HEK293 (cell line): ENCODE data around the gene UTP11.

ENCODE experiments used
- BCL11A ChIP-seq: fragments of 450-650 bp; formaldehyde crosslinking; IDR thresholded peaks from 2 replicates; pipeline ENCODE4 v1.5.1; 2016; ENCODE audit warnings: low read depth, missing biosample characterization, missing genetic modification characterization
- HOXA7 ChIP-seq: sonication (generic); formaldehyde crosslinking; IDR thresholded peaks from 2 replicates; pipeline ENCODE4 v1.8.1; 2022; ENCODE audit warnings: missing genetic modification reagents, borderline replicate concordance
- HOXC10 ChIP-seq: sonication (generic); formaldehyde crosslinking; IDR thresholded peaks from 2 replicates; pipeline ENCODE4 v1.8.1; 2023; ENCODE audit warnings: mild to moderate bottlenecking, missing genetic modification reagents
- KLF9 ChIP-seq: fragments of 450-650 bp; formaldehyde crosslinking; IDR thresholded peaks from 2 replicates; pipeline ENCODE4 v1.5.1; 2016; ENCODE audit warnings: missing biosample characterization, missing genetic modification characterization, low read depth
- OSR2 ChIP-seq: fragments of 450-650 bp; formaldehyde crosslinking; IDR thresholded peaks from 2 replicates; pipeline ENCODE4 v1.5.1; 2016; ENCODE audit warnings: missing biosample characterization, missing genetic modification characterization
- RBAK ChIP-seq: fragments of 450-650 bp; formaldehyde crosslinking; IDR thresholded peaks from 2 replicates; pipeline ENCODE4 v1.5.1; 2016; ENCODE audit warnings: missing biosample characterization, missing genetic modification characterization
- REPIN1 ChIP-seq: fragments of 450-650 bp; formaldehyde crosslinking; IDR thresholded peaks from 2 replicates; pipeline ENCODE4 v1.5.1; 2017; ENCODE audit warnings: missing biosample characterization, missing genetic modification characterization, low read depth
- SALL2 ChIP-seq: fragments of 450-650 bp; formaldehyde crosslinking; IDR thresholded peaks from 2 replicates; pipeline ENCODE4 v1.5.0; 2017; ENCODE audit warnings: missing biosample characterization, mild to moderate bottlenecking, missing genetic modification characterization, borderline replicate concordance
- ZBTB20 ChIP-seq: fragments of 450-650 bp; formaldehyde crosslinking; IDR thresholded peaks from 2 replicates; pipeline ENCODE4 v1.5.1; 2016; ENCODE audit warnings: missing biosample characterization, missing genetic modification characterization
- ZBTB21 ChIP-seq: fragments of 450-650 bp; formaldehyde crosslinking; IDR thresholded peaks from 2 replicates; pipeline ENCODE4 v1.5.1; 2017; ENCODE audit warnings: missing biosample characterization, missing genetic modification characterization
- ZIC2 ChIP-seq: fragments of 450-650 bp; formaldehyde crosslinking; IDR thresholded peaks from 2 replicates; pipeline ENCODE4 v1.5.1; 2016; ENCODE audit warnings: missing biosample characterization, missing genetic modification characterization
- ZNF138 ChIP-seq: fragments of 450-650 bp; formaldehyde crosslinking; IDR thresholded peaks from 2 replicates; pipeline ENCODE4 v1.5.1; 2016; ENCODE audit warnings: missing biosample characterization, missing genetic modification characterization, borderline replicate concordance
- ZNF175 ChIP-seq: fragments of 450-650 bp; formaldehyde crosslinking; IDR thresholded peaks from 2 replicates; pipeline ENCODE4 v1.5.1; 2016; ENCODE audit warnings: missing biosample characterization, missing genetic modification characterization
- ZNF2 ChIP-seq: fragments of 450-650 bp; formaldehyde crosslinking; IDR thresholded peaks from 2 replicates; pipeline ENCODE4 v1.5.1; 2016; ENCODE audit warnings: missing biosample characterization, missing genetic modification characterization
- ZNF239 ChIP-seq: fragments of 450-650 bp; formaldehyde crosslinking; IDR thresholded peaks from 2 replicates; pipeline ENCODE4 v1.5.1; 2016; ENCODE audit warnings: missing biosample characterization, missing genetic modification characterization
- ZNF24 ChIP-seq: fragments of 450-650 bp; formaldehyde crosslinking; IDR thresholded peaks from 2 replicates; pipeline ENCODE4 v1.5.1; 2016; ENCODE audit warnings: missing biosample characterization, missing genetic modification characterization
- ZNF341 ChIP-seq: fragments of 450-650 bp; formaldehyde crosslinking; IDR thresholded peaks from 2 replicates; pipeline ENCODE4; 2016; ENCODE audit warnings: low read depth, missing biosample characterization, missing genetic modification characterization
- ZNF48 ChIP-seq: fragments of 450-650 bp; formaldehyde crosslinking; IDR thresholded peaks from 2 replicates; pipeline ENCODE4 v1.5.1; 2016; ENCODE audit warnings: missing biosample characterization, missing genetic modification characterization
- ZNF558 ChIP-seq: fragments of 450-650 bp; formaldehyde crosslinking; IDR thresholded peaks from 2 replicates; pipeline ENCODE4 v1.5.1; 2016; ENCODE audit warnings: missing biosample characterization, missing genetic modification characterization
- ZNF560 ChIP-seq: fragments of 450-650 bp; formaldehyde crosslinking; IDR thresholded peaks from 2 replicates; pipeline ENCODE4 v1.5.1; 2017; ENCODE audit warnings: missing biosample characterization, missing genetic modification characterization, borderline replicate concordance
- ZNF571 ChIP-seq: fragments of 450-650 bp; formaldehyde crosslinking; IDR thresholded peaks from 2 replicates; pipeline ENCODE4 v1.5.0; 2017; ENCODE audit warnings: missing biosample characterization, missing genetic modification characterization
- ZNF585B ChIP-seq: fragments of 450-650 bp; formaldehyde crosslinking; IDR thresholded peaks from 2 replicates; pipeline ENCODE4 v1.5.1; 2016; ENCODE audit warnings: missing biosample characterization, missing genetic modification characterization
- ZNF677 ChIP-seq: fragments of 450-650 bp; IDR thresholded peaks from 2 replicates; pipeline ENCODE4 v1.5.0; 2018; ENCODE audit warnings: missing biosample characterization, mild to moderate bottlenecking, missing genetic modification characterization, moderate library complexity
- ZNF776 ChIP-seq: fragments of 450-650 bp; formaldehyde crosslinking; IDR thresholded peaks from 2 replicates; pipeline ENCODE4 v1.5.0; 2017; ENCODE audit warnings: missing biosample characterization, missing genetic modification characterization, borderline replicate concordance
- TF ChIP-seq, protein P1 (sequence below): fragments of 450-650 bp; formaldehyde crosslinking; IDR thresholded peaks from 2 replicates; pipeline ENCODE4; 2016; ENCODE audit warnings: missing biosample characterization, missing genetic modification characterization
- TF ChIP-seq, protein P2 (sequence below): fragments of 450-650 bp; formaldehyde crosslinking; optimal IDR thresholded peaks from 2 replicates; pipeline ENCODE3; 2016; ENCODE audit warnings: missing biosample characterization, mild to moderate bottlenecking, missing genetic modification characterization
- TF ChIP-seq, protein P3 (sequence below): fragments of 450-650 bp; formaldehyde crosslinking; IDR thresholded peaks from 2 replicates; pipeline ENCODE4 v1.5.1; 2016; ENCODE audit warnings: missing biosample characterization, missing genetic modification characterization
- TF ChIP-seq, protein P4 (sequence below): fragments of 450-650 bp; formaldehyde crosslinking; IDR thresholded peaks from 2 replicates; pipeline ENCODE4 v1.5.1; 2017; ENCODE audit warnings: missing biosample characterization, missing genetic modification characterization
- TF ChIP-seq, protein P5 (sequence below): fragments of 450-650 bp; formaldehyde crosslinking; IDR thresholded peaks from 2 replicates; pipeline ENCODE4 v1.5.1; 2016; ENCODE audit warnings: missing biosample characterization, missing genetic modification characterization
- TF ChIP-seq, protein P6 (sequence below): fragments of 450-650 bp; formaldehyde crosslinking; IDR thresholded peaks from 2 replicates; pipeline ENCODE4 v1.5.1; 2017; ENCODE audit warnings: missing biosample characterization, missing genetic modification characterization
- TF ChIP-seq, protein P7 (sequence below): fragments of 450-650 bp; IDR thresholded peaks from 2 replicates; pipeline ENCODE4 v1.5.1; 2018; ENCODE audit warnings: missing biosample characterization, mild to moderate bottlenecking, missing genetic modification characterization

The UTP11 gene

DNA sequence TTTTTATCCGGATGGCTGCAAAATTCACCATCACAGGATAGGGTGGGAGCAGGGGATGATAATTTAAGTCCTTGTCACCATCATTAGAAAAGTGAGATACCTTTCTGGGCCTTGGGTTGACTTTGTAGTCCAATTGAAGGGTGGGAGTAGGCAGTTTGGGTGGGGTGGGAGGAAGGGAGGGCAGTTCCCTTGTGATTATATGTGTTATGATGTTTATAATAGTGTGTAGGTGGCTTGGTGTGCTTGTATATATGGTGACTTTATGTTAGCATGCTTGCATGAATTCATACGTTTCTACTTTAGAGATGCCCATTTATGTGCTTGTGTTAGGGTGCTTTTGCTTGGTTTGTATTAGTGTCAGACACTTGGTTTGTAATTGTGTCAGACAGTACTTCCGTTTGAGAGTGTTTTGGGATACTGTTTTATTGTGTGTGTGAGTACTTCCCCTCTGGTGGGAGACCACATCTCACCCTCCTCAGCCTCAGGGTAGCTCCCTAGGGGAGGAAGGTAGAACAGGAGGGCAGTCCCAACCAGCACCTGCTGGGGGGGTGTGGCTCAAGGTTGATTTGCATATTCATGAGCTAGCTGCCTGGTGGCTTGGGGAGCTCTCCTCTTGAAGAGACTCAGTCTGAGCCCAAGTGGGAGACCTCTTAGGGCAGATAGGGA is 40.3 kb downstream of the UTP11 start (continued):
- TF ChIP-seq ZNF175 (tag by site-specific recombination), result no peak
- no peak for TF ChIP-seq BCL11A
- TF ChIP-seq ZNF239 (tag by site-specific recombination), result no peak
- TF ChIP-seq ZNF558 (tag by site-specific recombination), result no peak
- TF ChIP-seq ZIC2 (tag by site-specific recombination), result peak; percentile 37
- TF ChIP-seq, protein P1, sequence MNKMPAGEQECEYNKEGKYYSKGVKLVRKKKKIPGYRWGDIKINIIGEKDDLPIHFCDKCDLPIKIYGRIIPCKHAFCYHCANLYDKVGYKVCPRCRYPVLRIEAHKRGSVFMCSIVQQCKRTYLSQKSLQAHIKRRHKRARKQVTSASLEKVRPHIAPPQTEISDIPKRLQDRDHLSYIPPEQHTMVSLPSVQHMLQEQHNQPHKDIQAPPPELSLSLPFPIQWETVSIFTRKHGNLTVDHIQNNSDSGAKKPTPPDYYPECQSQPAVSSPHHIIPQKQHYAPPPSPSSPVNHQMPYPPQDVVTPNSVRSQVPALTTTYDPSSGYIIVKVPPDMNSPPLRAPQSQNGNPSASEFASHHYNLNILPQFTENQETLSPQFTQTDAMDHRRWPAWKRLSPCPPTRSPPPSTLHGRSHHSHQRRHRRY, result no peak
- no peak for TF ChIP-seq ZNF2 (tag by site-specific recombination)
- no peak for TF ChIP-seq ZNF776 (tag by site-specific recombination)
- no peak for TF ChIP-seq REPIN1 (tag by site-specific recombination)
- TF ChIP-seq, protein P2, sequence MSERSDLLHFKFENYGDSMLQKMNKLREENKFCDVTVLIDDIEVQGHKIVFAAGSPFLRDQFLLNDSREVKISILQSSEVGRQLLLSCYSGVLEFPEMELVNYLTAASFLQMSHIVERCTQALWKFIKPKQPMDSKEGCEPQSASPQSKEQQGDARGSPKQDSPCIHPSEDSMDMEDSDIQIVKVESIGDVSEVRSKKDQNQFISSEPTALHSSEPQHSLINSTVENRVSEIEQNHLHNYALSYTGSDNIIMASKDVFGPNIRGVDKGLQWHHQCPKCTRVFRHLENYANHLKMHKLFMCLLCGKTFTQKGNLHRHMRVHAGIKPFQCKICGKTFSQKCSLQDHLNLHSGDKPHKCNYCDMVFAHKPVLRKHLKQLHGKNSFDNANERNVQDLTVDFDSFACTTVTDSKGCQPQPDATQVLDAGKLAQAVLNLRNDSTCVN, result no peak
- TF ChIP-seq ZNF585B (tag by site-specific recombination), result no peak
- no peak for TF ChIP-seq ZNF677
- no peak for TF ChIP-seq ZBTB20 (tag by site-specific recombination)
- no peak for TF ChIP-seq RBAK (tag by site-specific recombination)
- TF ChIP-seq ZNF341 (tag by site-specific recombination), result no peak
- TF ChIP-seq, protein P3, sequence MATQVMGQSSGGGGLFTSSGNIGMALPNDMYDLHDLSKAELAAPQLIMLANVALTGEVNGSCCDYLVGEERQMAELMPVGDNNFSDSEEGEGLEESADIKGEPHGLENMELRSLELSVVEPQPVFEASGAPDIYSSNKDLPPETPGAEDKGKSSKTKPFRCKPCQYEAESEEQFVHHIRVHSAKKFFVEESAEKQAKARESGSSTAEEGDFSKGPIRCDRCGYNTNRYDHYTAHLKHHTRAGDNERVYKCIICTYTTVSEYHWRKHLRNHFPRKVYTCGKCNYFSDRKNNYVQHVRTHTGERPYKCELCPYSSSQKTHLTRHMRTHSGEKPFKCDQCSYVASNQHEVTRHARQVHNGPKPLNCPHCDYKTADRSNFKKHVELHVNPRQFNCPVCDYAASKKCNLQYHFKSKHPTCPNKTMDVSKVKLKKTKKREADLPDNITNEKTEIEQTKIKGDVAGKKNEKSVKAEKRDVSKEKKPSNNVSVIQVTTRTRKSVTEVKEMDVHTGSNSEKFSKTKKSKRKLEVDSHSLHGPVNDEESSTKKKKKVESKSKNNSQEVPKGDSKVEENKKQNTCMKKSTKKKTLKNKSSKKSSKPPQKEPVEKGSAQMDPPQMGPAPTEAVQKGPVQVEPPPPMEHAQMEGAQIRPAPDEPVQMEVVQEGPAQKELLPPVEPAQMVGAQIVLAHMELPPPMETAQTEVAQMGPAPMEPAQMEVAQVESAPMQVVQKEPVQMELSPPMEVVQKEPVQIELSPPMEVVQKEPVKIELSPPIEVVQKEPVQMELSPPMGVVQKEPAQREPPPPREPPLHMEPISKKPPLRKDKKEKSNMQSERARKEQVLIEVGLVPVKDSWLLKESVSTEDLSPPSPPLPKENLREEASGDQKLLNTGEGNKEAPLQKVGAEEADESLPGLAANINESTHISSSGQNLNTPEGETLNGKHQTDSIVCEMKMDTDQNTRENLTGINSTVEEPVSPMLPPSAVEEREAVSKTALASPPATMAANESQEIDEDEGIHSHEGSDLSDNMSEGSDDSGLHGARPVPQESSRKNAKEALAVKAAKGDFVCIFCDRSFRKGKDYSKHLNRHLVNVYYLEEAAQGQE (tag by site-specific recombination), result no peak
- TF ChIP-seq, protein P4, sequence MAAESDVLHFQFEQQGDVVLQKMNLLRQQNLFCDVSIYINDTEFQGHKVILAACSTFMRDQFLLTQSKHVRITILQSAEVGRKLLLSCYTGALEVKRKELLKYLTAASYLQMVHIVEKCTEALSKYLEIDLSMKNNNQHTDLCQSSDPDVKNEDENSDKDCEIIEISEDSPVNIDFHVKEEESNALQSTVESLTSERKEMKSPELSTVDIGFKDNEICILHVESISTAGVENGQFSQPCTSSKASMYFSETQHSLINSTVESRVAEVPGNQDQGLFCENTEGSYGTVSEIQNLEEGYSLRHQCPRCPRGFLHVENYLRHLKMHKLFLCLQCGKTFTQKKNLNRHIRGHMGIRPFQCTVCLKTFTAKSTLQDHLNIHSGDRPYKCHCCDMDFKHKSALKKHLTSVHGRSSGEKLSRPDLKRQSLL (tag by site-specific recombination), result no peak
- TF ChIP-seq HOXC10 (CRISPR knock-in tag), result no peak
- no peak for TF ChIP-seq ZNF560 (tag by site-specific recombination)
- TF ChIP-seq, protein P5, sequence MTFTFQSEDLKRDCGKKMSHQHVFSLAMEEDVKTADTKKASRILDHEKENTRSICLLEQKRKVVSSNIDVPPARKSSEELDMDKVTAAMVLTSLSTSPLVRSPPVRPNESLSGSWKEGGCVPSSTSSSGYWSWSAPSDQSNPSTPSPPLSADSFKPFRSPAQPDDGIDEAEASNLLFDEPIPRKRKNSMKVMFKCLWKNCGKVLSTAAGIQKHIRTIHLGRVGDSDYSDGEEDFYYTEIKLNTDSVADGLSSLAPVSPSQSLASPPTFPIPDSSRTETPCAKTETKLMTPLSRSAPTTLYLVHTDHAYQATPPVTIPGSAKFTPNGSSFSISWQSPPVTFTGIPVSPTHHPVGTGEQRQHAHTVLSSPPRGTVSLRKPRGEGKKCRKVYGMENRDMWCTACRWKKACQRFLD, result no peak
- no peak for TF ChIP-seq KLF9 (tag by site-specific recombination)
- TF ChIP-seq ZNF571, result no peak
- TF ChIP-seq ZBTB21 (tag by site-specific recombination), result no peak
- TF ChIP-seq SALL2 (tag by site-specific recombination), result no peak
- no peak for TF ChIP-seq ZNF24 (tag by site-specific recombination)
- TF ChIP-seq HOXA7, result no peak
- TF ChIP-seq ZNF48 (tag by site-specific recombination), result no peak
- no peak for TF ChIP-seq OSR2 (tag by site-specific recombination)
- TF ChIP-seq, protein P6, sequence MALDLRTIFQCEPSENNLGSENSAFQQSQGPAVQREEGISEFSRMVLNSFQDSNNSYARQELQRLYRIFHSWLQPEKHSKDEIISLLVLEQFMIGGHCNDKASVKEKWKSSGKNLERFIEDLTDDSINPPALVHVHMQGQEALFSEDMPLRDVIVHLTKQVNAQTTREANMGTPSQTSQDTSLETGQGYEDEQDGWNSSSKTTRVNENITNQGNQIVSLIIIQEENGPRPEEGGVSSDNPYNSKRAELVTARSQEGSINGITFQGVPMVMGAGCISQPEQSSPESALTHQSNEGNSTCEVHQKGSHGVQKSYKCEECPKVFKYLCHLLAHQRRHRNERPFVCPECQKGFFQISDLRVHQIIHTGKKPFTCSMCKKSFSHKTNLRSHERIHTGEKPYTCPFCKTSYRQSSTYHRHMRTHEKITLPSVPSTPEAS (tag by site-specific recombination), result no peak
- no peak for TF ChIP-seq ZNF138 (tag by site-specific recombination)
- TF ChIP-seq, protein P7, sequence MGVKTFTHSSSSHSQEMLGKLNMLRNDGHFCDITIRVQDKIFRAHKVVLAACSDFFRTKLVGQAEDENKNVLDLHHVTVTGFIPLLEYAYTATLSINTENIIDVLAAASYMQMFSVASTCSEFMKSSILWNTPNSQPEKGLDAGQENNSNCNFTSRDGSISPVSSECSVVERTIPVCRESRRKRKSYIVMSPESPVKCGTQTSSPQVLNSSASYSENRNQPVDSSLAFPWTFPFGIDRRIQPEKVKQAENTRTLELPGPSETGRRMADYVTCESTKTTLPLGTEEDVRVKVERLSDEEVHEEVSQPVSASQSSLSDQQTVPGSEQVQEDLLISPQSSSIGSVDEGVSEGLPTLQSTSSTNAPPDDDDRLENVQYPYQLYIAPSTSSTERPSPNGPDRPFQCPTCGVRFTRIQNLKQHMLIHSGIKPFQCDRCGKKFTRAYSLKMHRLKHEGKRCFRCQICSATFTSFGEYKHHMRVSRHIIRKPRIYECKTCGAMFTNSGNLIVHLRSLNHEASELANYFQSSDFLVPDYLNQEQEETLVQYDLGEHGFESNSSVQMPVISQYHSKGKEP (tag by site-specific recombination), result no peak
